Urothelium cell line (cell line): Measurements from ENCODE around the gene ARHGEF26.

Experiments used
- DNase-seq: peaks from one replicate; pipeline ENCODE4 v3.0.0; 2011; ENCODE audit warnings: low spot score, mixed read lengths
- FAIRE-seq: peaks from 2 replicates; lab custom pipeline; 2011; peaks lifted over from hg19 to GRCh38; lab: Jason Lieb, UNC

ARHGEF26 gene

GRCh38 chr3:154247806-154248415, 126.7 kb downstream of the ARHGEF26 start:
- no peak for FAIRE-seq
- DNase-seq, result no peak

GRCh38 chr3:154250291-154250690, 129.1 kb downstream of the ARHGEF26 start:
- DNase-seq, result no peak
- FAIRE-seq, result no peak

- DNase-seq (no peak), FAIRE-seq (no peak)
Measured at GRCh38 chr3:154251610-154252009, 130.4 kb downstream of the ARHGEF26 start.

GRCh38 chr3:154252759-154253638, 131.8 kb downstream of the ARHGEF26 start:
- FAIRE-seq, result no peak
- DNase-seq, result peak; percentile 73

- DNase-seq, result no peak
- FAIRE-seq, result no peak
Measured at GRCh38 chr3:154254527-154254926, 133.3 kb downstream of the ARHGEF26 start.

- FAIRE-seq (no peak), DNase-seq (no peak)
Measured at GRCh38 chr3:154273381-154273780, 152.2 kb downstream of the ARHGEF26 start.

GRCh38 chr3:154274348-154274747, 153.2 kb downstream of the ARHGEF26 start:
- DNase-seq (no peak), FAIRE-seq (no peak)

GRCh38 chr3:154275292-154275691, 154.1 kb downstream of the ARHGEF26 start:
- FAIRE-seq, result no peak
- no peak for DNase-seq

- DNase-seq, result no peak
- no peak for FAIRE-seq
Measured at GRCh38 chr3:154275965-154276364, 154.8 kb downstream of the ARHGEF26 start.

- no peak for FAIRE-seq
Measured at GRCh38 chr3:154280161-154280560, 159.0 kb downstream of the ARHGEF26 start.

GRCh38 chr3:154285221-154285620, 164.0 kb downstream of the ARHGEF26 start:
- no peak for DNase-seq
- FAIRE-seq, result no peak

More at GRCh38 chr3:154280161-154280560, 159.0 kb downstream of the ARHGEF26 start:
- no peak for DNase-seq

GRCh38 chr3:154290187-154290586, 169.0 kb downstream of the ARHGEF26 start:
- FAIRE-seq (no peak), DNase-seq (no peak)

GRCh38 chr3:154294016-154294415, 172.8 kb downstream of the ARHGEF26 start:
- DNase-seq, result no peak

GRCh38 chr3:154301561-154301960, 180.4 kb downstream of the ARHGEF26 start:
- FAIRE-seq (no peak), DNase-seq (no peak)

More at GRCh38 chr3:154294016-154294415, 172.8 kb downstream of the ARHGEF26 start:
- FAIRE-seq, result no peak

GRCh38 chr3:154304116-154304786, 183.1 kb downstream of the ARHGEF26 start:
- DNase-seq, result no peak
- FAIRE-seq, result no peak

- FAIRE-seq, result no peak
- no peak for DNase-seq
Measured at GRCh38 chr3:154304936-154305335, 183.7 kb downstream of the ARHGEF26 start.

- DNase-seq (no peak), FAIRE-seq (no peak)
Measured at GRCh38 chr3:154307363-154307762, 186.2 kb downstream of the ARHGEF26 start.
